Neuronal stem cell (in vitro differentiated cells): ENCODE measurements around the gene TNIK.

Experiments used
- DNase-seq: peaks from one replicate; pipeline ENCODE4 v3.0.0-alpha.2; 2013; ENCODE audit warnings: low spot score
- H2AFZ ChIP-seq: one replicate; pipeline ENCODE4 v1.6.1; 2013; ENCODE audit warnings: mild to moderate bottlenecking, low read length, inconsistent platforms
- H2AK5ac ChIP-seq: 2 replicates; pipeline ENCODE4 v1.6.1; 2013; ENCODE audit warnings: low read depth, mild to moderate bottlenecking, inconsistent platforms, low read length, moderate library complexity, mixed read lengths
- H2BK120ac ChIP-seq: 2 replicates; pipeline ENCODE4 v1.6.1; 2013; ENCODE audit warnings: low read depth, mild to moderate bottlenecking, inconsistent platforms, low read length, moderate library complexity, mixed read lengths
- H2BK12ac ChIP-seq: one replicate; pipeline ENCODE4 v1.6.1; 2013; ENCODE audit warnings: low read length, inconsistent platforms
- H2BK15ac ChIP-seq: 2 replicates; pipeline ENCODE4 v1.6.1; 2013; ENCODE audit warnings: mild to moderate bottlenecking, low read length, inconsistent platforms, mixed read lengths
- H2BK5ac ChIP-seq: one replicate; pipeline ENCODE4 v1.6.1; 2013; ENCODE audit warnings: inconsistent platforms, mild to moderate bottlenecking, low read length, moderate library complexity
- H3K14ac ChIP-seq: one replicate; pipeline ENCODE4 v1.6.1; 2013; ENCODE audit warnings: low read length, inconsistent platforms
- H3K18ac ChIP-seq: 2 replicates; pipeline ENCODE4 v1.6.1; 2013; ENCODE audit warnings: low read length, inconsistent platforms
- H3K23ac ChIP-seq: 2 replicates; pipeline ENCODE4 v1.6.1; 2013; ENCODE audit warnings: low read depth, mild to moderate bottlenecking, mixed read lengths, low read length, inconsistent platforms; ENCODE audit not compliant: poor library complexity
- H3K27ac ChIP-seq: replicated peaks from 3 replicates; pipeline ENCODE4 v1.5.1; 2013; ENCODE audit warnings: low read length, inconsistent platforms
- H3K27me3 ChIP-seq, 3 experiments: 2 replicates each; pipeline ENCODE4 v1.6.1; 2013; ENCODE audit warnings: low read length in 3 of 3, mild to moderate bottlenecking in 2 of 3, inconsistent platforms in 1 of 3, low read depth in 1 of 3, mixed read lengths in 1 of 3, moderate library complexity in 1 of 3; ENCODE audit not compliant: control insufficient read depth in 3 of 3, insufficient read depth in 3 of 3
- H3K36me3 ChIP-seq, 2 donors: replicated peaks in 1 of 2; 2 replicates each; pipeline ENCODE4 v1.6.1; 2013; ENCODE audit warnings: low read length in 2 of 2; ENCODE audit not compliant: control insufficient read depth in 2 of 2, insufficient read depth in 2 of 2
- H3K4ac ChIP-seq: 2 replicates; pipeline ENCODE4 v1.6.1; 2013; ENCODE audit warnings: inconsistent platforms, mild to moderate bottlenecking, low read length, moderate library complexity
- H3K4me1 ChIP-seq, 2 donors: 1 replicate in 1 of 2; 2 replicates in 1 of 2; pipeline ENCODE4 v1.6.1; 2013; ENCODE audit warnings: low read length in 2 of 2, low read depth in 1 of 2; ENCODE audit not compliant: control insufficient read depth in 2 of 2, insufficient read depth in 1 of 2
- H3K4me2 ChIP-seq: one replicate; pipeline ENCODE4 v1.6.1; 2013; ENCODE audit warnings: mild to moderate bottlenecking, low read length, inconsistent platforms; ENCODE audit not compliant: insufficient read depth, poor library complexity, severe bottlenecking
- H3K4me3 ChIP-seq, 2 donors: 2 replicates each; pipeline ENCODE4 v1.5.1; 2013; ENCODE audit warnings: low read length in 2 of 2, mild to moderate bottlenecking in 2 of 2, inconsistent platforms in 1 of 2, moderate library complexity in 1 of 2
- H3K79me1 ChIP-seq: one replicate; pipeline ENCODE4 v1.6.1; 2013; ENCODE audit warnings: low read depth, mild to moderate bottlenecking, inconsistent platforms, low read length, moderate library complexity
- H3K9ac ChIP-seq: one replicate; pipeline ENCODE4 v1.6.1; 2013; ENCODE audit warnings: mild to moderate bottlenecking, low read depth, low read length, inconsistent platforms; ENCODE audit not compliant: poor library complexity
- H3K9me3 ChIP-seq, 2 donors: replicated peaks in 1 of 2; 2 replicates each; pipeline versions ENCODE3 to v1.6.1; 2013; ENCODE audit warnings: low read length in 2 of 2, mild to moderate bottlenecking in 2 of 2, inconsistent platforms in 1 of 2, low read depth in 1 of 2, mixed read lengths in 1 of 2, moderate library complexity in 1 of 2; ENCODE audit not compliant: control insufficient read depth in 2 of 2, insufficient read depth in 1 of 2
- H4K8ac ChIP-seq: one replicate; pipeline ENCODE4 v1.6.1; 2013; ENCODE audit warnings: low read depth, mild to moderate bottlenecking, inconsistent platforms, low read length, moderate library complexity
- H4K91ac ChIP-seq: one replicate; pipeline ENCODE4 v1.6.1; 2013; ENCODE audit warnings: low read length, low read depth, mild to moderate bottlenecking, inconsistent platforms; ENCODE audit not compliant: poor library complexity
- WGBS, 2 donors: extraction: QIAGEN DNeasy Blood & Tissue Kit; methylation state at CpG; one replicate each; pipeline ENCODE4 v1.1.7; 2013; ENCODE audit warnings: missing lambda C conversion rate in 2 of 2, mixed read lengths in 1 of 2; ENCODE audit not compliant: insufficient read length in 2 of 2, insufficient replicate concordance in 1 of 2; ENCODE audit errors: extremely low coverage in 2 of 2; 5-methylcytosine and 5-hydroxymethylcytosine counted together

The TNIK gene

GRCh38 chr3:171173736-171174135, 286.5 kb downstream of the TNIK start:
- Histone ChIP-seq H3K4me2 (no peak overlapping the region), H3K27ac (no peak overlapping the region), H2BK120ac (no peak overlapping the region), H3K79me1 (no peaks in the 10 kb centered on the region), H3K36me3 (peaks cover 0 to 77% of the 10 kb centered on the region in 2 donors), H3K4me1 (peaks cover 0 to 7% of the 10 kb centered on the region in 2 donors), H3K9me3 (no peaks in the 10 kb centered on the region), H3K27me3 (no peaks in the 10 kb centered on the region), H2BK12ac (no peak overlapping the region), H3K23ac (no peak overlapping the region), H3K14ac (no peak overlapping the region), H4K8ac (no peak overlapping the region), H3K18ac (peak overlapping the region; percentile 55), H3K9ac (no peak overlapping the region), H3K4ac (no peak overlapping the region), H3K4me3 (no peak overlapping the region), H2AK5ac (no peak overlapping the region), H2BK5ac (no peak overlapping the region), H2AFZ (no peak overlapping the region), H4K91ac (peak overlapping the region; percentile 34), H2BK15ac (no peak overlapping the region)
- DNase-seq, result peak; percentile 36
- WGBS, 2 donors, result no CpG with 5 or more reads among the region's 6 CpGs

DNA sequence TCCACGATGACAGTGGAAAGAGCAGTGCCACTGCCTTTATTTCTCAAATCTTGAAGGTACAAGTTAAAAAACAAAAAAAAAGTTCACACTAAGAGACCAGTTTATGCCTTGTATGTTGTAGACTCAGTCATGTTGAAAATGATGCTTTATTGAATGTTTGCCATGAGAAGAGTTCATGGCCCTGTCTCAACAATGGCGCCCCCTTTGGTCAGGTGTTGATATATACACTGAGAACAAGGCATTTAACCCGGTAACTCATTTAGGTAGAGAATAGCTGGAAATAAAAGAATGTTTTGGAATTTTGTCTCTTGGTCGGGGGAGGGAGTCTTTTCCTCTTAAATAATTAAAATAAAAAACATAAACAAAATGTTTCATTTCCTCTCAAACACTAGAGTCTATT, 288.1 kb downstream of the TNIK start:
- peaks cover 0 to 83% of the 10 kb centered on the region in 2 donors for H3K36me3 ChIP-seq
- no peak overlapping the region for H3K9ac ChIP-seq
- H4K91ac ChIP-seq, result no peak overlapping the region
- no peak overlapping the region for H2BK12ac ChIP-seq
- H2AK5ac ChIP-seq, result no peak overlapping the region
- H3K4me2 ChIP-seq, result no peak overlapping the region
- no peak overlapping the region for H3K4me3 ChIP-seq
- H3K27ac ChIP-seq, result no peak overlapping the region
- no peak overlapping the region for H2AFZ ChIP-seq
- H3K18ac ChIP-seq, result no peak overlapping the region
- H3K27me3 ChIP-seq, result no peaks in the 10 kb centered on the region
- peaks cover 0 to 7% of the 10 kb centered on the region in 2 donors for H3K4me1 ChIP-seq
- no peak overlapping the region for H2BK120ac ChIP-seq
- no peak overlapping the region for H3K23ac ChIP-seq
- no peak overlapping the region for H2BK15ac ChIP-seq
- DNase-seq, result no peak
- H3K4ac ChIP-seq, result no peak overlapping the region
- no peaks in the 10 kb centered on the region for H3K79me1 ChIP-seq
- no peak overlapping the region for H4K8ac ChIP-seq
- no CpG with 5 or more reads among the region's 4 CpGs for WGBS, 2 donors
- H3K9me3 ChIP-seq, result no peaks in the 10 kb centered on the region
- no peak overlapping the region for H2BK5ac ChIP-seq
- no peak overlapping the region for H3K14ac ChIP-seq

- DNase-seq, result no peak
- no peak overlapping the region for H3K14ac ChIP-seq
- WGBS, 2 donors, result no CpG with 5 or more reads among the region's 1 CpG
- no peak overlapping the region for H3K4me3 ChIP-seq
- H2AK5ac ChIP-seq, result no peak overlapping the region
- no peak overlapping the region for H4K8ac ChIP-seq
- no peak overlapping the region for H2BK12ac ChIP-seq
- no peak overlapping the region for H3K27ac ChIP-seq
- H2BK15ac ChIP-seq, result no peak overlapping the region
- H2BK120ac ChIP-seq, result no peak overlapping the region
- H2BK5ac ChIP-seq, result no peak overlapping the region
- no peak overlapping the region for H3K4ac ChIP-seq
- H2AFZ ChIP-seq, result no peak overlapping the region
- H3K9ac ChIP-seq, result no peak overlapping the region
- H3K36me3 ChIP-seq, result peaks cover 0 to 85% of the 10 kb centered on the region in 2 donors
- peaks cover 0 to 2% of the 10 kb centered on the region in 2 donors for H3K9me3 ChIP-seq
- H3K79me1 ChIP-seq, result no peaks in the 10 kb centered on the region
- no peak overlapping the region for H4K91ac ChIP-seq
- no peak overlapping the region for H3K18ac ChIP-seq
- peaks cover 0 to 10% of the 10 kb centered on the region in 2 donors for H3K4me1 ChIP-seq
- no peaks in the 10 kb centered on the region for H3K27me3 ChIP-seq
- no peak overlapping the region for H3K4me2 ChIP-seq
- no peak overlapping the region for H3K23ac ChIP-seq
Measured at GRCh38 chr3:171169866-171170265, 290.3 kb downstream of the TNIK start.

- Histone ChIP-seq H3K4me1 (peaks cover 0 to 10% of the 10 kb centered on the region in 2 donors), H3K9ac (no peak overlapping the region), H3K27me3 (no peaks in the 10 kb centered on the region), H3K79me1 (no peaks in the 10 kb centered on the region), H3K36me3 (peaks cover 0 to 85% of the 10 kb centered on the region in 2 donors), H4K8ac (no peak overlapping the region), H3K18ac (no peak overlapping the region), H2AFZ (no peak overlapping the region), H3K9me3 (peaks cover 0 to 7% of the 10 kb centered on the region in 2 donors), H3K23ac (no peak overlapping the region), H2AK5ac (no peak overlapping the region), H2BK120ac (no peak overlapping the region), H2BK5ac (no peak overlapping the region), H3K27ac (no peak overlapping the region), H2BK15ac (no peak overlapping the region), H2BK12ac (no peak overlapping the region), H4K91ac (no peak overlapping the region), H3K14ac (no peak overlapping the region), H3K4ac (no peak overlapping the region), H3K4me2 (no peak overlapping the region), H3K4me3 (no peak overlapping the region)
- DNase-seq, result no peak
- no CpG with 5 or more reads among the region's 2 CpGs for WGBS, 2 donors
Measured at GRCh38 chr3:171169443-171169842, 290.8 kb downstream of the TNIK start.
